Vagina (tissue), 2 donors: ENCODE measurements around the gene SPON1.

Experiments
- CTCF ChIP-seq, 3 experiments: fragments of 450-650 bp in 2 of 3; fragments of 200-600 bp in 1 of 3; sonication (generic) in 1 of 3; IDR thresholded peaks; one replicate each; pipeline ENCODE4 v1.5.1; 2017 to 2019; ENCODE audit warnings: antibody characterized with exemption in 3 of 3, mild to moderate bottlenecking in 2 of 3, moderate library complexity in 2 of 3
- POLR2A ChIP-seq, 2 donors: fragments of 450-650 bp; IDR thresholded peaks; one replicate each; pipeline ENCODE4 v1.6.1; 2017; ENCODE audit warnings: antibody characterized with exemption in 2 of 2, mild to moderate bottlenecking in 2 of 2, moderate library complexity in 2 of 2
- POLR2AphosphoS5 ChIP-seq, 2 donors: sonication (generic); formaldehyde crosslinking; IDR thresholded peaks; one replicate each; pipeline ENCODE4 v1.9.0; 2017; ENCODE audit warnings: antibody characterized with exemption in 2 of 2, mild to moderate bottlenecking in 2 of 2, low read depth in 1 of 2; ENCODE audit not compliant: insufficient read depth in 1 of 2

GRCh38 chr11:14059491-14059890 lies 97.0 kb downstream of the SPON1 start:
- TF ChIP-seq CTCF (IDR thresholded peaks at IDR 0.05) (no peak), POLR2AphosphoS5 (IDR thresholded peaks at IDR 0.05; ENCODE audit: insufficient read depth in 1 of 2, low read depth in 1 of 2) (no peak), POLR2A (IDR thresholded peaks at IDR 0.05) (no peak)
